ENCODE data around the gene SEPTIN2.

- TF ChIP-seq EZH2 (IDR thresholded peaks at IDR 0.05; ENCODE audit: low read depth) (no peak), CTCF (conservative IDR thresholded peaks at IDR 0.05) (no peak)
Measured at GRCh38 chr2:241282555-241282954, 33.2 kb upstream of the SEPTIN2 start.
